KMS-11 (cell line): ENCODE results near the gene COL5A1.

ENCODE experiments used
- H2AFZ ChIP-seq: fragments of 200-600 bp; sonication (generic); 2 replicates; pipeline ENCODE4 v1.6.1; 2016; ENCODE audit warnings: antibody characterized with exemption, mixed run types, low read depth
- H3K27ac ChIP-seq: fragments of 200-600 bp; sonication (generic); 2 replicates; pipeline ENCODE4 v1.6.1; 2016; ENCODE audit warnings: mild to moderate bottlenecking, mixed run types
- H3K27me3 ChIP-seq: fragments of 200-600 bp; sonication (generic); 2 replicates; pipeline ENCODE4 v1.6.1; 2017; ENCODE audit warnings: mild to moderate bottlenecking, low read depth, mixed run types, moderate library complexity; ENCODE audit not compliant: insufficient read depth
- H3K36me3 ChIP-seq: fragments of 200-600 bp; sonication (generic); 2 replicates; pipeline ENCODE4 v1.6.1; 2017; ENCODE audit warnings: mild to moderate bottlenecking, mixed run types; ENCODE audit not compliant: insufficient read depth
- H3K4me1 ChIP-seq: fragments of 200-600 bp; sonication (generic); 2 replicates; pipeline ENCODE4 v1.6.1; 2016; ENCODE audit warnings: mild to moderate bottlenecking, low read depth, mixed run types; ENCODE audit not compliant: poor library complexity, severe bottlenecking
- H3K4me2 ChIP-seq: fragments of 200-600 bp; sonication (generic); 2 replicates; pipeline ENCODE4 v1.7.0; 2016; ENCODE audit warnings: mild to moderate bottlenecking, mixed run types
- H3K4me3 ChIP-seq: fragments of 200-600 bp; sonication (generic); IDR thresholded peaks from 2 replicates; pipeline ENCODE4 v1.6.1; 2017; ENCODE audit warnings: low read depth, low read length, mixed read lengths; ENCODE audit not compliant: insufficient read depth
- H3K79me2 ChIP-seq: fragments of 200-600 bp; sonication (generic); 2 replicates; pipeline ENCODE4 v1.6.1; 2016; ENCODE audit warnings: low read depth, mixed run types; ENCODE audit not compliant: insufficient read depth
- H3K9ac ChIP-seq: fragments of 200-600 bp; sonication (generic); 2 replicates; pipeline ENCODE4 v1.6.1; 2016; ENCODE audit warnings: mild to moderate bottlenecking, mixed run types
- H4K20me1 ChIP-seq: fragments of 200-600 bp; sonication (generic); 2 replicates; pipeline ENCODE4 v1.6.1; 2016; ENCODE audit warnings: mild to moderate bottlenecking, mixed run types; ENCODE audit not compliant: insufficient read depth
- CTCF ChIP-seq: fragments of 200-600 bp; sonication (generic); conservative IDR thresholded peaks from 2 replicates; pipeline ENCODE4 v1.6.1; 2017; ENCODE audit warnings: low read depth, mild to moderate bottlenecking, antibody characterized with exemption, low read length, moderate library complexity, mixed read lengths

The COL5A1 gene

GRCh38 chr9:134815435-134816214 lies 174.0 kb downstream of the COL5A1 start:
- no peak overlapping the region for H3K9ac ChIP-seq
- TF ChIP-seq CTCF: no peak
- no peaks in the 10 kb centered on the region for H3K4me1 ChIP-seq
- no peaks in the 10 kb centered on the region for H3K79me2 ChIP-seq
- no peak overlapping the region for H2AFZ ChIP-seq
- no peak overlapping the region for H3K27ac ChIP-seq
- H3K4me3 ChIP-seq: no peak overlapping the region
- H4K20me1 ChIP-seq: no peaks in the 10 kb centered on the region
- H3K27me3 ChIP-seq: peaks cover 38% of the 10 kb centered on the region; the same call in 1 of the 2 replicates
- H3K4me2 ChIP-seq: no peak overlapping the region
- H3K36me3 ChIP-seq: no peaks in the 10 kb centered on the region

GRCh38 chr9:134816264-134816663 lies 174.7 kb downstream of the COL5A1 start:
- Histone ChIP-seq H3K4me2 (no peak overlapping the region), H3K9ac (no peak overlapping the region), H3K36me3 (no peaks in the 10 kb centered on the region), H3K27me3 (peaks cover 42% of the 10 kb centered on the region; the same call in 1 of the 2 replicates), H2AFZ (no peak overlapping the region), H3K4me1 (no peaks in the 10 kb centered on the region), H4K20me1 (no peaks in the 10 kb centered on the region), H3K4me3 (no peak overlapping the region), H3K79me2 (no peaks in the 10 kb centered on the region), H3K27ac (no peak overlapping the region)
- TF ChIP-seq CTCF: no peak

- Histone ChIP-seq H3K36me3 (no peaks in the 10 kb centered on the region), H3K27ac (no peak overlapping the region), H3K79me2 (no peaks in the 10 kb centered on the region), H4K20me1 (no peaks in the 10 kb centered on the region), H3K27me3 (peaks cover 40% of the 10 kb centered on the region; the same call in 1 of the 2 replicates), H2AFZ (no peak overlapping the region), H3K4me2 (no peak overlapping the region), H3K4me3 (no peak overlapping the region), H3K9ac (no peak overlapping the region), H3K4me1 (no peaks in the 10 kb centered on the region)
- TF ChIP-seq CTCF: no peak
Observed at GRCh38 chr9:134818000-134818568, 176.5 kb downstream of the COL5A1 start.

GRCh38 chr9:134818591-134818990 lies 177.0 kb downstream of the COL5A1 start:
- no peak for TF ChIP-seq CTCF
- Histone ChIP-seq H3K27ac (no peak overlapping the region), H3K4me2 (no peak overlapping the region), H3K4me1 (no peaks in the 10 kb centered on the region), H3K27me3 (peaks cover 40% of the 10 kb centered on the region; the same call in 1 of the 2 replicates), H3K9ac (no peak overlapping the region), H2AFZ (no peak overlapping the region), H3K36me3 (no peaks in the 10 kb centered on the region), H3K79me2 (no peaks in the 10 kb centered on the region), H4K20me1 (no peaks in the 10 kb centered on the region), H3K4me3 (no peak overlapping the region)
